HG03565 (cell line): ENCODE data around the gene WDR46.
"Not testable (repeated sequence)": the region's sequence is repeated elsewhere in the genome, so short reads cannot be mapped to it uniquely, and the experiment has no call there.

Source experiments
- ATAC-seq: cut with Tn5 transposase; IDR thresholded peaks from one replicate; pipeline ENCODE4 v1.9.1; 2021; ENCODE audit warnings: mild to moderate bottlenecking, moderate library complexity; ENCODE audit not compliant: unreplicated experiment

WDR46 gene

GRCh38 chr6:33271117-33271467 is 17.9 kb downstream of the WDR46 start:
- peak; percentile 4 for ATAC-seq

DNA sequence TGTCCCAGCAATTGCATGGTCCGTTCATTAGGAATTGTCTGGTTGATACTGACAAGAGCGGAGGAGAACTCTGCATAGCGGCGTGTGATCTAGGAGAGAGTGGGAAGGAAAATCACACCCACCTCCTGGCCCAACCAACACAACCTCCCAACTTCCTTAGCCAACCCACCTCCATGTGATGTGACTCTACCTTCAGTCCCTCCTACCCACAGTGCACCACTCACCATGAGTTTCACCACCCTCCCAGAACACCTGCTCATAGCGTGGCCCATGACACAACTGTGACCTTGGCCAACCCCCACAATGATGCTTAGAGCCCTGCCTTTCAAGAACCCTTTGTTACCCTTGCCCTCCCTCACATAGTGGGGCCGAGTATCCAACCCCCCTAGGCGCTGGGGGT is 25.0 kb downstream of the WDR46 start:
- ATAC-seq, result no peak

- ATAC-seq, result not testable (repeated sequence)
Measured at GRCh38 chr6:33262490-33262889, 26.5 kb downstream of the WDR46 start.

DNA sequence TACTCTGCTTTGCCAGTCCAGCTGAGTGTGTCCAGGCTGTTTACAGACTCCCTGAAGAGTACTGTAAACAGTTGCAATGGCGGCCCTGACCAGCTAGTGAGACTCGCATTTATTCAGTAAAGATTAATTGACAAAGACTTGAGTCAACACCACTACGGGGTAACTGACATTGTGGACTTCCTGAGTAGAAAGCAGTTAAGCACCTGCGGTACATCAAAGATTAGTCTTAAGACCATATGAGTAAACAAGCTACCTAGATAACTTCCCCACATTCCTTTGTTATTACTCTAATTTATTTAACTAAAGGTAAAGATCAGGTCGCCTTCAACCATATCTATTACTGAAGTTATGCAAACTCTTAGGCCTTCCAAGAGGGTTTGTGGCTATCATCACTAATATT is 30.0 kb downstream of the WDR46 start:
- ATAC-seq, result no peak

- no peak for ATAC-seq
Measured at GRCh38 chr6:33254591-33254990, 34.4 kb downstream of the WDR46 start.

- ATAC-seq, result no peak
Measured at GRCh38 chr6:33252759-33253158, 36.3 kb downstream of the WDR46 start.

- ATAC-seq, result no peak
Measured at GRCh38 chr6:33251395-33252012, 37.5 kb downstream of the WDR46 start.

- no peak for ATAC-seq
Measured at GRCh38 chr6:33250731-33251130, 38.3 kb downstream of the WDR46 start.

GRCh38 chr6:33249732-33250630 is 39.1 kb downstream of the WDR46 start:
- no peak for ATAC-seq

GRCh38 chr6:33248932-33249731 is 39.9 kb downstream of the WDR46 start:
- ATAC-seq, result peak; percentile 90

GRCh38 chr6:33248643-33248931 is 40.5 kb downstream of the WDR46 start:
- no peak for ATAC-seq

DNA sequence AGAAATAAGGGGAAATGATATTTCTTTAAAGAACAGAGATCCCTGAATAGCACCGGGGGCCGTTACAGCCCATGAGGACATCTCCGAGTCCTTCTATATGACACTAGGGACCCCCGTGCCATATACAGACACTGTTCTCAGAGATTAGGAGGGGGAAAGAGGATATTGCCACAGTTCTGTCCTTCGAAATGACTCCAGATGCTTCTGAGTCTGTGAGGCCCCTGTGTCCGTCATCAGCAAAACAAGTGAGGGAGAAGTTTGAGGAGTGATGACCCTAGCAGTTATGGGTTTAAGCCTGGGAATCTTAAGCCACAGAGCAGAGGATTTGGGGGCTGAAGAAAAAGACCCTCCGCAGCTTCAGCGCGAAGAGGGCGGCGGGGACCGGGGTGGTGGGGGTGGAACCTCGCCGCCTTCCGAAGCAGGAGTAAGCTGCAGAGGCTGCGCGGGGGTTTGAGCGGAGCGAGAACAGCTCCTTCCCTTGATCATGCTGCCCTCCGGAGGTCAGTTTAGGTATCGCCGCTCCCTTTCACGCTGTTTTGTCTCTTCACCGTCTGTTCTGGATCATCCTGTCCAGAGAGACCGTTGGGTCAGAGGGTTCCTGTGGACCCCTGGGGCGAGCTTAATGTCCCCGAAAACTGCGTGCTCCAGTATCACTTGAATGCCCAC is 40.9 kb downstream of the WDR46 start:
- ATAC-seq, result no peak

GRCh38 chr6:33243476-33243875 is 45.6 kb downstream of the WDR46 start:
- ATAC-seq, result no peak

- ATAC-seq, result no peak
Measured at GRCh38 chr6:33241968-33242367, 47.1 kb downstream of the WDR46 start.

- no peak for ATAC-seq
Measured at GRCh38 chr6:33237741-33238140, 51.3 kb downstream of the WDR46 start.

GRCh38 chr6:33236852-33237251 is 52.2 kb downstream of the WDR46 start:
- no peak for ATAC-seq

GRCh38 chr6:33236328-33236727 is 52.7 kb downstream of the WDR46 start:
- ATAC-seq, result no peak

DNA sequence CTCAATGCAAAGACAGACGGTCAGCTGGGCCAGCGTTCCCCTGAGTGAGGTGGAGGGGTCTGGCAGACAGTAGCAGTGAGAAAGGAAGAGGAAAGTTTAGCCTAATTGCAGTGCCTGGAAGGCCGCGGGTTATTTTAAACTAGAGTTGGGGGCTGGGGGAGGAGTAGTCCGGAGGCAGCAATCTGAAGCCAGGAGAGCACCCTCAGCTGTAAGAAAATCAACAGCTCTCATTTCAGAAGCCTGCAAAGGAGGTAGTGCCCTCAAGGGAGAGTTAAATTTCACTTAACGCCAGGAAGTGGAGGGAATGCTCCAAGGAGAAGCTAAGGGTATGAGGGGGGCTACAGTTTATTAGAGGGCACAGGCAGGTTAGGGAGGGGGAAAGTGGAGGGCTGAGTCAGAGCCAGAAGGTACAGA is 53.8 kb downstream of the WDR46 start:
- ATAC-seq, result no peak
